ENCODE results near the gene SLC25A17.
"Not testable (repeated sequence)": the region's sequence is repeated elsewhere in the genome, so short reads cannot be mapped to it uniquely, and the experiment has no call there.

Gene SLC25A17

DNA sequence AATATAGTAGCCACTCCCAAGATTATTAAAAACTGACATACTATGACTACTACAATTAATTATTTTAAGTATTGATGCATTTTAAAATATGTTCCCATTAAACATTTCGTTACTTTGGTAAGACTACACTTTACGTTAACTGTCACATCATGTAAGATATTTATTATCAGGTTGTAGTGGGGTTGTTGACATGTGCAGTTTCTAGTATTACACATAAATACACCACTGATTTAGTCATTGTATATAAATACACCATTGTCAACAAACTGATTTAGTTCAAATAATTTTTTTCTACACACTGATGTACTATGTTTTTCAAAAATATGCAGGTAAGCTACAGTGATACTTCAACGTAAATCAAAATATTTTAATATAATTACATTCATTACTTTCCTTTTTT lies 25.8 kb upstream of the SLC25A17 start:
- H3K9me3 Mint-ChIP-seq, result no peaks in the 10 kb centered on the region
- H3K27me3 Mint-ChIP-seq, result no peaks in the 10 kb centered on the region
- intact Hi-C loops (cut with micrococcal nuclease), result no loop called here
- H3K4me3 Mint-ChIP-seq, result no peak overlapping the region
- no peak overlapping the region for H3K27ac Mint-ChIP-seq
- H3K36me3 Mint-ChIP-seq (ENCODE audit: low read depth), result peaks cover 97% of the 10 kb centered on the region
- H3K4me1 Mint-ChIP-seq (ENCODE audit: low read depth), result peaks cover 6% of the 10 kb centered on the region

- H3K9me3 Mint-ChIP-seq, result no peaks in the 10 kb centered on the region
- intact Hi-C loops (cut with micrococcal nuclease), result no loop called here
- H3K4me3 Mint-ChIP-seq, result no peak overlapping the region
- H3K27me3 Mint-ChIP-seq, result no peaks in the 10 kb centered on the region
- H3K36me3 Mint-ChIP-seq (ENCODE audit: low read depth), result peaks cover 97% of the 10 kb centered on the region
- H3K27ac Mint-ChIP-seq, result no peak overlapping the region
- peaks cover 6% of the 10 kb centered on the region for H3K4me1 Mint-ChIP-seq (ENCODE audit: low read depth)
Measured at GRCh38 chr22:40838486-40838885, 19.3 kb upstream of the SLC25A17 start.

DNA sequence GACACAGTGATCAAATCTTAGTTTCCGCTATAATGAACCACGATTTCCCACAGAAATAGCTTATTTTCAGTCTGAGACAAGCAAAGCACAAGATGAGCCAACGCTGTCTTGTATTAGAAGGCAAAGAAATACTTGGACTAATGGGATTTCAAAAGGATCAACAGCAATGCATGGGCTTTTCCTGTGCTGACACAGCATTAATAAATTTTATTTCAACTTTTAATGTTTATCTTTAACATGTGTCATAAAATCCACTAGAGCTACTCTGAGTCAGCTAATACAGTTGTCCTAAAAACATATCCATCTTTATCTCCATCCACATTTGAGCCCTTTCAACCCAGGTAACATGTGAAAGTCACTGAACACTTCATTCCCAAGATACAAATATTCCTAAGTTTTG lies 15.5 kb upstream of the SLC25A17 start:
- H3K9me3 Mint-ChIP-seq, result no peaks in the 10 kb centered on the region
- no peak overlapping the region for H3K27ac Mint-ChIP-seq
- H3K36me3 Mint-ChIP-seq (ENCODE audit: low read depth), result peaks cover 94% of the 10 kb centered on the region
- intact Hi-C loops (cut with micrococcal nuclease), result loop anchor here (5.0 kb wide), 1 partner anchor 328 kb away; no protein-coding TSS in a partner anchor
- no peak overlapping the region for H3K4me3 Mint-ChIP-seq
- no peaks in the 10 kb centered on the region for H3K4me1 Mint-ChIP-seq (ENCODE audit: low read depth)
- no peaks in the 10 kb centered on the region for H3K27me3 Mint-ChIP-seq

- intact Hi-C loops (cut with micrococcal nuclease), result no loop called here
- no peaks in the 10 kb centered on the region for H3K27me3 Mint-ChIP-seq
- no peak overlapping the region for H3K4me3 Mint-ChIP-seq
- no peak overlapping the region for H3K27ac Mint-ChIP-seq
- H3K4me1 Mint-ChIP-seq (ENCODE audit: low read depth), result no peaks in the 10 kb centered on the region
- no peaks in the 10 kb centered on the region for H3K9me3 Mint-ChIP-seq
- H3K36me3 Mint-ChIP-seq (ENCODE audit: low read depth), result peaks cover 83% of the 10 kb centered on the region
Measured at GRCh38 chr22:40829131-40829530, 10.0 kb upstream of the SLC25A17 start.

GRCh38 chr22:40826984-40827741 lies 8.0 kb upstream of the SLC25A17 start:
- no peaks in the 10 kb centered on the region for H3K4me1 Mint-ChIP-seq (ENCODE audit: low read depth)
- H3K4me3 Mint-ChIP-seq, result no peak overlapping the region
- peaks cover 72% of the 10 kb centered on the region for H3K36me3 Mint-ChIP-seq (ENCODE audit: low read depth)

DNA sequence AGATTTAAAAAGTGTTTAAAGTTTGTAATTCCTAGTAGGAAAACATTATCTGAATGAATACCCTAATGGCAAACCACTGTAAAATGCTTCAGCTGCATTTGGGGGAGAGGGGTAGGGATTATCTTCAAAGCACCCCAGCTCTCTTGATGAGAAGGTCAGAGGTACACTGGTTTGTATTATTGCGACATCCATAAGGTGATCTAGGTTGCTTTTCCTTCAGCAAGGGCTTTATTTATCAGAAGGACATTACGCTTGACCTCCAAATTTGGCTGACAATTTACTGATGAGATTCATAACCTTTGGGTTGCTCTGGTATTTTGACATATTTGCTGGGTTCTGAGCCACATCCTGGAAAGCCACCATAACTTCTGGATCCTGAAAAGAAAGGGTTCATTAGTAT lies 7.1 kb upstream of the SLC25A17 start:
- intact Hi-C loops (cut with micrococcal nuclease); H3K9me3 Mint-ChIP-seq; H3K4me3 Mint-ChIP-seq; H3K4me1 Mint-ChIP-seq (ENCODE audit: low read depth); H3K27ac Mint-ChIP-seq; H3K27me3 Mint-ChIP-seq: not testable (repeated sequence)
- peaks cover 63% of the 10 kb centered on the region for H3K36me3 Mint-ChIP-seq (ENCODE audit: low read depth)

More at GRCh38 chr22:40826984-40827741, 8.0 kb upstream of the SLC25A17 start:
- H3K27ac Mint-ChIP-seq, result no peak overlapping the region
- no peaks in the 10 kb centered on the region for H3K27me3 Mint-ChIP-seq
- H3K9me3 Mint-ChIP-seq, result no peaks in the 10 kb centered on the region
- intact Hi-C loops (cut with micrococcal nuclease), result no loop called here

GRCh38 chr22:40823426-40823825 lies 4.3 kb upstream of the SLC25A17 start:
- Mint-ChIP-seq H3K36me3 (ENCODE audit: low read depth) (peaks cover 47% of the 10 kb centered on the region), H3K27ac (no peak overlapping the region), H3K4me1 (ENCODE audit: low read depth) (peaks cover 14% of the 10 kb centered on the region), H3K9me3 (no peaks in the 10 kb centered on the region), H3K4me3 (no peak overlapping the region), H3K27me3 (no peaks in the 10 kb centered on the region)
- intact Hi-C loops (cut with micrococcal nuclease), result no loop called here

GRCh38 chr22:40819599-40820140 lies 524 bp upstream of the SLC25A17 start:
- Mint-ChIP-seq H3K4me1 (ENCODE audit: low read depth) (peaks cover 32% of the 10 kb centered on the region), H3K9me3 (no peaks in the 10 kb centered on the region), H3K4me3 (peak overlapping the region; percentile 95), H3K36me3 (ENCODE audit: low read depth) (peaks cover 25% of the 10 kb centered on the region), H3K27me3 (no peaks in the 10 kb centered on the region), H3K27ac (peak overlapping the region; percentile 94)
- intact Hi-C loops (cut with micrococcal nuclease), result loop anchor here (5.0 kb wide), 1 partner anchor 33 kb away; no protein-coding TSS in a partner anchor

DNA sequence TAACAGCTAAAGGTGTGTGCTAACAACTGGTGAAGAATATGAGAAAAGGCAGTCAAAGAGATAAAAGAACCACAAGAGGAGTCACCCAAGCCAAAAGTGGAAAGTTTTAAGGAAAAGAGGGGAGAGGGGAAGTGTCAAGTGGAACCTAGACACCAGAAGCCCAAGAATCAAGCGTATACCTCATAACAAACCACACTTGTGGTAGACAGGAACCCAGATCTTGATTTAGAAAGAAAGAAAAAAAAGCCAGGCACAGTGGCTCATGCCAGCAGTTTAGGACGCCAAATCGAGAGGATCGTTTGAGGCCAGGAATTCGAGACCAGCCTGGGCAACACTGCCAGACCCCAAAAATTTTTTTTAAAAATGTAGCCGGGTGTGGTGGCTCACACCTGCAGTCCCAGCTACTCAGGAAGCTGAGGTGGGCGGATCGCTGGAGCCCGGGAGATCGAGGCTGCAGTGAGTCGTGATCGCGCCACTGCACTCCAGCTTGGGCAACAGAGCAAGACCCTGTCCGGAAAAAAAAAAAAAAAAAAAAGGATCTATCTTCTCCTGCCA lies 877 bp downstream of the SLC25A17 start:
- H3K9me3 Mint-ChIP-seq, result no peaks in the 10 kb centered on the region
- H3K4me1 Mint-ChIP-seq (ENCODE audit: low read depth), result peaks cover 32% of the 10 kb centered on the region
- no peaks in the 10 kb centered on the region for H3K27me3 Mint-ChIP-seq
- peak overlapping the region; percentile 95 for H3K4me3 Mint-ChIP-seq
- intact Hi-C loops (cut with micrococcal nuclease), result loop anchor here (5.0 kb wide), 1 partner anchor 34 kb away; no protein-coding TSS in a partner anchor
- peaks cover 16% of the 10 kb centered on the region for H3K36me3 Mint-ChIP-seq (ENCODE audit: low read depth)
- peak overlapping the region; percentile 94 for H3K27ac Mint-ChIP-seq

- Mint-ChIP-seq H3K36me3 (ENCODE audit: low read depth) (peaks cover 20% of the 10 kb centered on the region), H3K27ac (peak overlapping the region; percentile 94), H3K4me1 (ENCODE audit: low read depth) (peaks cover 32% of the 10 kb centered on the region), H3K27me3 (no peaks in the 10 kb centered on the region), H3K4me3 (peak overlapping the region; percentile 95), H3K9me3 (no peaks in the 10 kb centered on the region)
- intact Hi-C loops (cut with micrococcal nuclease), result loop anchor here (5.0 kb wide), 1 partner anchor 35 kb away; no protein-coding TSS in a partner anchor
Measured at GRCh38 chr22:40817737-40818136, 1.4 kb downstream of the SLC25A17 start.

DNA sequence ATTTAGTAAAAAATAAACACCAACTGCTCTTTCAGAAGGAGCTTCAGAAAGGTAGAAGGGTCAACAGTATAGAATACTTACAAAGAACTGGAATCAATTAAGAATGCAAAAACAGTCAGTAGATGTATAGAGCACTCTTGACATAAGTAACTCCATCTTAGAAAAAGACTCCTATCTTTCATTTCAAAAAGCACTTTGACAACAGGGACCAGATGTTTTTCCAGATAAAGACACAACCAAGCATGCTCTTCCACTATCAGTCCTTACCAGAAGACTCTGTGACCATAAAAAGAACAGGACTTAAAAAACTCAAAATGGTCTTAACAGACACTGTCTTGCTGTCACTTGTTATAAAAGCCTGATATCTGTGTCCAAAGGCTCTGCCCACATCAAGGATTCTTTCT lies 5.2 kb downstream of the SLC25A17 start:
- H3K9me3 Mint-ChIP-seq, result no peaks in the 10 kb centered on the region
- intact Hi-C loops (cut with micrococcal nuclease), result no loop called here
- H3K4me1 Mint-ChIP-seq (ENCODE audit: low read depth), result peaks cover 22% of the 10 kb centered on the region
- H3K4me3 Mint-ChIP-seq, result no peak overlapping the region
- H3K27ac Mint-ChIP-seq, result no peak overlapping the region
- H3K27me3 Mint-ChIP-seq, result no peaks in the 10 kb centered on the region
- H3K36me3 Mint-ChIP-seq (ENCODE audit: low read depth), result peaks cover 17% of the 10 kb centered on the region

- Mint-ChIP-seq H3K4me1 (ENCODE audit: low read depth) (peaks cover 10% of the 10 kb centered on the region), H3K36me3 (ENCODE audit: low read depth) (peaks cover 10% of the 10 kb centered on the region), H3K27me3 (no peaks in the 10 kb centered on the region), H3K27ac (no peak overlapping the region), H3K9me3 (no peaks in the 10 kb centered on the region), H3K4me3 (no peak overlapping the region)
- intact Hi-C loops (cut with micrococcal nuclease), result no loop called here
Measured at GRCh38 chr22:40808018-40808841, 10.9 kb downstream of the SLC25A17 start.

DNA sequence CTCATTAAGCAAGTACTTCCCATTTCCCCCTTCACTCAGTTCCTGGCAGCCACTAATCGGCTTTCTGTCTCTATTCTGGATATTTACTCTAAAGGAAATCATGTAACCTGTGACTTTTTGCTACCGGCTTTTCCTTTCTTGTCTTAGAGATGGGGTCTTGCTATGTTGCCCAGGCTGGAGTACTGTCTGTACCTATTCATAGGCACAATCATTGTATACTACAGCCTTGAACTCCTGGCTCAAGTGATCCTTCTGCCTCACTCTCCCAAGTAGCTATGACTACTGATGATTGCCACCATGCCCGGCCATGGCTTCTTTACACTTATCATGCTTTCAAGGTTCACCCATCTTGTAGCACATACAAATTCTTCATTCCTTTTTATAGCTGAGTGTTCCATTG lies 12.4 kb downstream of the SLC25A17 start:
- Mint-ChIP-seq H3K27ac (no peak overlapping the region), H3K9me3 (no peaks in the 10 kb centered on the region), H3K36me3 (ENCODE audit: low read depth) (peaks cover 6% of the 10 kb centered on the region), H3K4me1 (ENCODE audit: low read depth) (peaks cover 13% of the 10 kb centered on the region), H3K27me3 (no peaks in the 10 kb centered on the region), H3K4me3 (no peak overlapping the region)
- intact Hi-C loops (cut with micrococcal nuclease), result no loop called here

Data from dendritic cell treated with granulocyte-macrophage colony-stimulating factor and Interleukin-4, amounts not matched to agents 40 ng/mL and 50 ng/mL, for 4 days (primary cell).